HG03139 (cell line): ENCODE results near the gene PIK3R1.

Experiments
- ATAC-seq: cut with Tn5 transposase; IDR thresholded peaks from one replicate; pipeline ENCODE4 v1.9.1; 2021; ENCODE audit not compliant: unreplicated experiment

Gene PIK3R1

GRCh38 chr5:68215208-68215897, at the start of gene PIK3R1:
TSS of gene PIK3R1 (plus strand) at chr5:68215756. CDS start at chr5:68226676, 10,920 bp downstream.
- peak; percentile 76 for ATAC-seq

GRCh38 chr5:68167195-68167651, 48.3 kb upstream of the PIK3R1 start:
- no peak for ATAC-seq

DNA sequence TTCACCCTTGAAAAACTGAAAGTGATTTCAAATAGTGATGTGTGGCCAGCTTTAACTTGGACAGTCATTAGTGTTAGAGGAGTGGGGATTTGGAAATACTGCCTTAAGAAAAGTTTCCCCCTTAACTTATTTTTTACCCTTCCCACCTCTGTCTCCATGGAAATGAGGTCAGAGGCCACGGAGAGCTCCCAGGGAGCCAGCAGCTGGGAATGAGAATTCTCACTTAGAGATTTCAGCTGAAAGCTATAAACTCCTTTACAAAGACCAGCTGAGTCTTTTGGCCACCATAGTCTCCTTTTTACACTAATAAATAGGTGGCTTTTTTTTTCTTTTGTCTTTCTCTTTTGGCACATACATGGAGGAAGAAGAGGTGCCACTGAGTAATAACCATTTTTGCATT, 45.7 kb upstream of the PIK3R1 start:
- no peak for ATAC-seq

- ATAC-seq, result no peak
Measured at GRCh38 chr5:68170826-68171558, 44.6 kb upstream of the PIK3R1 start.

- no peak for ATAC-seq
Measured at GRCh38 chr5:68172314-68172713, 43.2 kb upstream of the PIK3R1 start.

DNA sequence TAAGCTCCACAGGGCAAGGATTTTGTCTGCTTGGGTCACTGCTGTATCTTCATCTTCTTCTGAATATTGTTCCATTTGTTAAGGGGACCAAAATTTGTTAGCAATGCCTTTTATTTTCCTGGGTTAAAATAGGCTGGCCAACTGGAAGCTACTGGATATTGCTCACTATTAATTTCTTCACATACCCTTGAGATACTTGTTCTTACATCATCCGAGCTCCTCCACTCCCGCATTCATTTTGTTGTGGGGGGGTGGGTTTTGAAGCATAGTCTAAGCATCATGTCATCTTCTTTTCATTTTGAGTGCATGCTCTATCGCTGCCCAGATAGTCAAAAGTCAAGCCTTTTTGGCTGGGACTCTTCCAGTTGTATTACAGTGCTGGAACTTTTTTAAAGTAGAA, 42.5 kb upstream of the PIK3R1 start:
- ATAC-seq, result no peak

DNA sequence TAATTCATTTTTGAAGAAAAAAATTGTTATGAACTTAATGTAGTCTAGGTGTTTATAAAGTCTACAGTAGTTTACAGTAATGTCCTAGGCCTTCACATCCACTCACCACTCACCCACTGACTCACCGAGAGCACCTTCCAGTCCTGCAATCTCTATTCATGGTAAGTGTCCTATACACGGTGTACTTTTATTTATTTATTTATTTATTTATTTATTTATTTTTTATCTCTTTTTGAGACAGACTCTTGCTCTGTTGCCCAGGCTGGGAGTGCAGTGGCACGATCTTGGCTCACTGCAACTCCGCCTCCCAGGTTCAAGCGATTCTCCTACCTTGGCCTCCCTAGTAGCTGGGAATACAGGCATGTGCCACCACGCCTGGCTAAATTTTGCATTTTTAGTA, 39.3 kb upstream of the PIK3R1 start:
- no peak for ATAC-seq

GRCh38 chr5:68176802-68177479, 38.6 kb upstream of the PIK3R1 start:
- no peak for ATAC-seq

GRCh38 chr5:68177676-68178075, 37.9 kb upstream of the PIK3R1 start:
- ATAC-seq, result no peak

DNA sequence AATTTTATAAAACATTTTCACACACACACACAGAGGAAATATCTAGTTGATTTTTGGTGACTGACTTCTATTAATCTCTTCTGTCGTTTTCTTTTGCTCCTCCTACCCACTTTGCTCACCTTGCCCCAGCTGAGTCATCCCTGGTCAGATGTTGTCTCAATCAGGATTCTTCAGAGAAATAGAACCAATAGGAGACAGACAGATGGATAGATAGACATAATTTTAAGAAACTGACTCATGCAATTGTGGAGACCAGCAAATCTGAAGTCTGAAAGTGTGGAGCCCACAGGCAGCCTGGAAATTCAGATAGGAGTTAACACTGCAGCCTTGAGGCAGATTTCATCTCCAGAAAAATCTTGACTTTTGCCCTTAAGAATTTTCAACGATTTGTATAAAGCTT, 37.0 kb upstream of the PIK3R1 start:
- no peak for ATAC-seq

- peak; percentile 60 for ATAC-seq
Measured at GRCh38 chr5:68180121-68181038, 35.2 kb upstream of the PIK3R1 start.

GRCh38 chr5:68181039-68181599, 34.4 kb upstream of the PIK3R1 start:
- ATAC-seq, result no peak

- no peak for ATAC-seq
Measured at GRCh38 chr5:68182094-68182493, 33.5 kb upstream of the PIK3R1 start.

DNA sequence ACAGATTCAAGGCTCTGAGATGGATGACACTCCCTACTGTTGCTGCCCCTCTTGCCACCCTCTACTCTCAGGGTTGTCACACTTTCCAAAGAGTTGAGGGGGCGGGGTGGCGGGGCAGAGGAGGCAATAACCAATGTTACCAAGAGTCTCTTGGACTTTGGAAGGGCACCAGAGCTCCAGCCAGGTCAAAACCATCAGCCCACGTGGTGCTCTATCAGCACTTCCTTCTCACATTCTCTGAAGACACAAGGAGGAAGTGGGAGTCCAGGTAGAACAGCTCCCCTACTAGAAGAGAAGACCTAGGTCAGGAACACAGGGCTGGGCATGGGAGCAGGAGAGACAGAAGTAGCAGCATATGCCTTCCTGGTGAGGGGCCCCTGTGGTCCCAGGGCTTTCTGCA, 33.0 kb upstream of the PIK3R1 start:
- no peak for ATAC-seq

DNA sequence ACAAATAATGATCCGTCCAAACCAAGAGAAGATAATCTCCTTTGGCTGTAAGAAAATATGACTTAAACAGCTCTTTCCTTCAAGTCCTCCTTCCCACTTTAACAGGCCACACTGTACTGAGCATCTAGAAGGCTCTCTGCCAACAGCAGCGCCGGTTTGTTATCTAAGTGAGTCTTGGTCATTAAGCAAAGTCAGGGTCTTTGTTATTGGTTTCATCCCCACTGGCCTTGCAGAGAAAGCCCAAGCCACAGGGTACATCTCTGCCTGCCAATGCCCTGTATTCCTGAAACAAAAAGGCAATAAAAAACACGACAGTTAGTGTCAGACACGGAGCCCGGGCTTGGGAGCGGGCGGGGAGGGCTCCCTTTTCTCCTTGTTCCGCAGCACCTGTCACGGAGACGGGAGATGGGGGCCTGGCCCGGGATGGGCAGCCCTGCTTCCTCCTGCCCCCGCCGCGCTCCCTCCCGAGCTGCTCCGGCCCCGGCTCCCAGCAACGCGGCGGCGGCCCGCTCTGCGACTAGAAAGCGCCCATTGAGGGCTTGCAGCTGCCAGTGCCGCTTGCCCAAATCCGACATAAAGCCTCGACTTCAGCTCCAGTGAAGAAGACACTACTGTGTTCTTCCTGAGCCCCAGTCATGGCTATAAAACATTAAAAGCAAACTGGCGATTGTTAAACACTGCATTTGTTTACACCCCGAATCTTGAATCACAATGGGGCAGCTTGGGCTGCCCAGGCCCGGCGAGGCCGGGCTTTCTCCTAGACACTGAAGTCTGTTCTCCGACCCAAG, 28.1 kb upstream of the PIK3R1 start:
- ATAC-seq, result no peak

- ATAC-seq, result no peak
Measured at GRCh38 chr5:68189171-68189570, 26.4 kb upstream of the PIK3R1 start.

GRCh38 chr5:68189613-68190012, 25.9 kb upstream of the PIK3R1 start:
- ATAC-seq, result no peak

DNA sequence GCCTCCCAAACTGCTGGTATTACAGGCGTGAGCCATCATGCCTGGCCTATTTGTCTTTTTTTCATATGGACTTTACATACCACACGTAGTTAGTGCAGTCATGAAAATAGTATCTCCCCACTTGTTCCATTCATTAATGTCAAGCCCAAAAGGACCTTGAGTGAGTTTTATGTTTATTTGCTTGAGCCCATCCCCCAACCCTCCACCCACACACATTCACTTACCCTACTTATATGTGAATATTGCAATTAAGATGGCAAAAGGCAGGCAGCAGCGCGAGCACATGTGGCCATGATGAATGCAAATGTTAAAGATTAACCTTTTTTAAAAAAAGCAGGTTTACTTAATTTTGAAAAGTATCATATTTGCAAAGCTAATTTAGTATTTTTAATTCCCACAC, 24.9 kb upstream of the PIK3R1 start:
- no peak for ATAC-seq

- no peak for ATAC-seq
Measured at GRCh38 chr5:68191083-68191791, 24.3 kb upstream of the PIK3R1 start.
